Hepatocyte (in vitro differentiated cells): ENCODE measurements around the gene DUSP8.
"Not testable (repeated sequence)": the region's sequence is repeated elsewhere in the genome, so short reads cannot be mapped to it uniquely, and the experiment has no call there.

Source experiments
- EZH2 ChIP-seq: fragments of 200-600 bp; sonication (generic); IDR thresholded peaks from 2 replicates; pipeline ENCODE4 v1.6.1; 2016; ENCODE audit warnings: antibody characterized with exemption, mild to moderate bottlenecking, borderline replicate concordance
- TF ChIP-seq, protein P1 (sequence below): fragments of 200-600 bp; sonication (generic); IDR thresholded peaks from 2 replicates; pipeline ENCODE4 v1.5.1; 2016; ENCODE audit warnings: antibody characterized with exemption, mild to moderate bottlenecking; ENCODE audit not compliant: poor library complexity

GRCh38 chr11:1510351-1510750, 61.7 kb downstream of the DUSP8 start:
- TF ChIP-seq, protein P1, sequence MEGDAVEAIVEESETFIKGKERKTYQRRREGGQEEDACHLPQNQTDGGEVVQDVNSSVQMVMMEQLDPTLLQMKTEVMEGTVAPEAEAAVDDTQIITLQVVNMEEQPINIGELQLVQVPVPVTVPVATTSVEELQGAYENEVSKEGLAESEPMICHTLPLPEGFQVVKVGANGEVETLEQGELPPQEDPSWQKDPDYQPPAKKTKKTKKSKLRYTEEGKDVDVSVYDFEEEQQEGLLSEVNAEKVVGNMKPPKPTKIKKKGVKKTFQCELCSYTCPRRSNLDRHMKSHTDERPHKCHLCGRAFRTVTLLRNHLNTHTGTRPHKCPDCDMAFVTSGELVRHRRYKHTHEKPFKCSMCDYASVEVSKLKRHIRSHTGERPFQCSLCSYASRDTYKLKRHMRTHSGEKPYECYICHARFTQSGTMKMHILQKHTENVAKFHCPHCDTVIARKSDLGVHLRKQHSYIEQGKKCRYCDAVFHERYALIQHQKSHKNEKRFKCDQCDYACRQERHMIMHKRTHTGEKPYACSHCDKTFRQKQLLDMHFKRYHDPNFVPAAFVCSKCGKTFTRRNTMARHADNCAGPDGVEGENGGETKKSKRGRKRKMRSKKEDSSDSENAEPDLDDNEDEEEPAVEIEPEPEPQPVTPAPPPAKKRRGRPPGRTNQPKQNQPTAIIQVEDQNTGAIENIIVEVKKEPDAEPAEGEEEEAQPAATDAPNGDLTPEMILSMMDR = not testable (repeated sequence)
- not testable (repeated sequence) for TF ChIP-seq EZH2
